Stimulated activated CD4-positive, alpha-beta T cell treated with anti-CD3 and anti-CD28 coated beads, Interleukin-15, amount 100 ng/mL, for 24 hours (primary cell): ENCODE measurements around the gene DLX1.
"Not testable (repeated sequence)": the region's sequence is repeated elsewhere in the genome, so short reads cannot be mapped to it uniquely, and the experiment has no call there.

Source experiments
- DNase-seq: peaks from one replicate; pipeline ENCODE4 v3.0.0-alpha.2; 2020

DLX1 gene

GRCh38 chr2:172085460-172086159, at the start of gene DLX1:
DLX1 (plus strand) TSS chr2:172085507; CDS start chr2:172085678, 171 bp downstream.
- peak; percentile 26 for DNase-seq

GRCh38 chr2:172038121-172038520, 47.2 kb upstream of the DLX1 start:
- no peak for DNase-seq

- DNase-seq: no peak
These were observed 46.7 kb upstream of the DLX1 start for GRCh38 chr2:172038604-172039003.

- DNase-seq: no peak
These were observed 46.1 kb upstream of the DLX1 start for GRCh38 chr2:172039011-172039704.

GRCh38 chr2:172040311-172040710, 45.0 kb upstream of the DLX1 start:
- DNase-seq: no peak

GRCh38 chr2:172046080-172046678, 39.1 kb upstream of the DLX1 start:
- DNase-seq: no peak

GRCh38 chr2:172046866-172047565, 38.3 kb upstream of the DLX1 start:
- no peak for DNase-seq

GRCh38 chr2:172047566-172048507, 37.5 kb upstream of the DLX1 start:
- no peak for DNase-seq

- DNase-seq: no peak
These were observed 36.5 kb upstream of the DLX1 start for GRCh38 chr2:172048508-172049503.

GRCh38 chr2:172049567-172050120, 35.7 kb upstream of the DLX1 start:
- no peak for DNase-seq

- DNase-seq: no peak
These were observed 34.7 kb upstream of the DLX1 start for GRCh38 chr2:172050479-172051125.

GRCh38 chr2:172052000-172052983, 33.0 kb upstream of the DLX1 start:
- DNase-seq: no peak

- no peak for DNase-seq
These were observed 31.8 kb upstream of the DLX1 start for GRCh38 chr2:172053486-172053885.

- no peak for DNase-seq
These were observed 29.0 kb upstream of the DLX1 start for GRCh38 chr2:172056293-172056692.

- DNase-seq: no peak
These were observed 26.6 kb upstream of the DLX1 start for GRCh38 chr2:172058660-172059059.

- DNase-seq: not testable (repeated sequence)
These were observed 25.2 kb upstream of the DLX1 start for GRCh38 chr2:172060118-172060517.

GRCh38 chr2:172062402-172063004, 22.8 kb upstream of the DLX1 start:
- DNase-seq: no peak

- DNase-seq: no peak
These were observed 21.9 kb upstream of the DLX1 start for GRCh38 chr2:172063446-172063845.
